K562 (cell line): ENCODE measurements around the gene OR4D2. TPM values are rescaled to one million over a fixed set of nuclear protein-coding genes. Genes with fewer than 3 reads are reported as not detected.

Experiments
- ATAC-seq: fragments of 200-7000 bp; cut with Tn5 transposase; 3 replicates; pipeline ENCODE4 v1.9.1; 2020; ENCODE audit warnings: moderate library complexity
- BruUV-seq: library from RNA; stranded (reverse); fragments of 400-500 nt; replicated peaks from 2 replicates; lab custom pipeline; 2021; lab: Mats Ljungman, UMichigan
- CTCF ChIA-PET: fragments of 300-600 bp; formaldehyde crosslinking; extraction: SDS; loops from one replicate; lab custom pipeline; 2021; ENCODE audit warnings: low intra/inter-chr PET ratio; lab: Yijun Ruan, JAX
- POLR2A ChIA-PET: fragments of 300-600, 350-650 bp; sonication (Branson Sonifier 250); formaldehyde crosslinking; extraction: SDS; loops from one replicate; lab custom pipeline; 2021; ENCODE audit warnings: antibody characterized with exemption, inconsistent platforms; lab: Yijun Ruan, JAX
- DNase-seq, 4 experiments: peaks; one replicate each; pipeline versions ENCODE4 v3.0.0 to v3.0.0-alpha.2; 2011 to 2018; ENCODE audit warnings: low spot score in 3 of 4, mixed read lengths in 3 of 4; ENCODE audit errors: extremely low read depth in 1 of 4
- FAIRE-seq: peaks from 2 replicates; lab custom pipeline; 2011; peaks lifted over from hg19 to GRCh38; lab: Jason Lieb, UNC
- H2AFZ ChIP-seq: 2 replicates; pipeline ENCODE4 v1.6.0; 2011; ENCODE audit warnings: low read depth, low read length, control low read depth, inconsistent platforms
- H3K27ac ChIP-seq: fragments of 200-600 bp; 3 replicates; pipeline ENCODE4 v1.8.0; 2011; ENCODE audit warnings: low read depth, mild to moderate bottlenecking, control low read depth, inconsistent platforms, low read length, moderate library complexity, mixed read lengths; ENCODE audit errors: extremely low read depth
- H3K27me3 ChIP-seq, 2 experiments: fragments of 300-600 bp in 1 of 2; 2 replicates in 1 of 2; 3 replicates in 1 of 2; pipeline versions ENCODE4 v1.6.0 to v1.8.0; 2011; ENCODE audit warnings: inconsistent platforms in 2 of 2, low read length in 2 of 2, mild to moderate bottlenecking in 1 of 2, mixed read lengths in 1 of 2, moderate library complexity in 1 of 2; ENCODE audit not compliant: control insufficient read depth in 2 of 2, insufficient read depth in 2 of 2
- H3K36me3 ChIP-seq: fragments of 300-600 bp; 3 replicates; pipeline ENCODE4 v1.8.0; 2011; ENCODE audit warnings: mild to moderate bottlenecking, low read length, inconsistent platforms; ENCODE audit not compliant: control insufficient read depth, insufficient read depth
- H3K4me1 ChIP-seq, 2 experiments: fragments of 200-600 bp in 1 of 2; replicated peaks in 1 of 2; 2 replicates in 1 of 2; 3 replicates in 1 of 2; pipeline versions ENCODE4 v1.5.1 to v1.8.0; 2011; ENCODE audit warnings: inconsistent platforms in 2 of 2, low read length in 2 of 2, mild to moderate bottlenecking in 1 of 2, mixed read lengths in 1 of 2, moderate library complexity in 1 of 2; ENCODE audit not compliant: control insufficient read depth in 2 of 2, insufficient read depth in 2 of 2
- H3K4me2 ChIP-seq: 2 replicates; pipeline ENCODE4 v1.6.1; 2011; ENCODE audit warnings: low read length, control low read depth, inconsistent platforms, mixed read lengths; ENCODE audit not compliant: insufficient read depth
- H3K4me3 ChIP-seq: fragments of 200-600 bp; sonication (generic), shearing (Covaris generic); 2 replicates; pipeline ENCODE4 v1.5.1; 2016; ENCODE audit warnings: control low read depth, inconsistent platforms
- H3K79me2 ChIP-seq: fragments of 200-600 bp; 3 replicates; pipeline ENCODE4 v1.8.0; 2011; ENCODE audit warnings: low read length, inconsistent platforms; ENCODE audit not compliant: control insufficient read depth, insufficient read depth
- H3K9ac ChIP-seq, 2 experiments: 2 replicates each; pipeline versions ENCODE4 v1.6.0 to v1.6.1; 2011; ENCODE audit warnings: low read depth in 2 of 2, low read length in 2 of 2, control low read depth in 1 of 2, inconsistent platforms in 1 of 2, mild to moderate bottlenecking in 1 of 2, mixed read lengths in 1 of 2; ENCODE audit not compliant: insufficient read depth in 1 of 2
- H3K9me1 ChIP-seq: one replicate; pipeline ENCODE4 v1.6.0; 2011; ENCODE audit warnings: inconsistent platforms, mild to moderate bottlenecking, low read length, moderate library complexity; ENCODE audit not compliant: control insufficient read depth, insufficient read depth
- H3K9me3 ChIP-seq: replicated peaks from 2 replicates; pipeline ENCODE4 v1.5.1; 2011; ENCODE audit warnings: low read depth, low read length, inconsistent platforms; ENCODE audit not compliant: control insufficient read depth, insufficient read depth
- H4K20me1 ChIP-seq: replicated peaks from 2 replicates; pipeline ENCODE4 v1.6.1; 2011; ENCODE audit warnings: low read length, inconsistent platforms, mixed read lengths; ENCODE audit not compliant: control insufficient read depth, insufficient read depth
- ASH1L ChIP-seq: fragments of 450-650 bp; IDR thresholded peaks from 2 replicates; pipeline ENCODE4 v1.6.1; 2018; ENCODE audit warnings: borderline replicate concordance, mild to moderate bottlenecking, low read depth; ENCODE audit not compliant: partially characterized antibody
- BRCA1 ChIP-seq, 2 experiments: fragments of 450-650 bp in 1 of 2; sonication (generic) in 1 of 2; formaldehyde crosslinking in 1 of 2; IDR thresholded peaks; 2 replicates each; pipeline versions ENCODE4 v1.5.0 to v1.6.1; 2017 to 2020; ENCODE audit warnings: mild to moderate bottlenecking in 1 of 2, missing genetic modification reagents in 1 of 2
- MNT ChIP-seq, 2 experiments: fragments of 450-650 bp; conservative IDR thresholded peaks; 2 replicates each; pipeline ENCODE4 v1.6.1; 2017; ENCODE audit warnings: mild to moderate bottlenecking in 2 of 2, moderate library complexity in 2 of 2
- NCOR1 ChIP-seq: fragments of 450-650 bp; IDR thresholded peaks from 2 replicates; pipeline ENCODE4 v1.6.1; 2016; ENCODE audit warnings: mild to moderate bottlenecking, moderate library complexity
- PTTG1 ChIP-seq: fragments of 450-650 bp; IDR thresholded peaks from 2 replicates; pipeline ENCODE4 v1.6.1; 2016; ENCODE audit warnings: low read depth, mild to moderate bottlenecking, missing genetic modification characterization, missing compliant biosample characterization
- TOE1 ChIP-seq, 2 experiments: fragments of 450-650 bp in 1 of 2; sonication (generic) in 1 of 2; formaldehyde crosslinking in 1 of 2; IDR thresholded peaks; 2 replicates each; pipeline versions ENCODE4 v1.7.1 to v1.8.0; 2016 to 2022; ENCODE audit warnings: borderline replicate concordance in 2 of 2, mild to moderate bottlenecking in 2 of 2, antibody characterized with exemption in 1 of 2, inconsistent platforms in 1 of 2, low read depth in 1 of 2, missing genetic modification reagents in 1 of 2, moderate library complexity in 1 of 2
- ZFX ChIP-seq: sonication (generic); formaldehyde crosslinking; IDR thresholded peaks from 2 replicates; pipeline ENCODE4 v1.8.0; 2022; ENCODE audit warnings: mild to moderate bottlenecking, missing genetic modification reagents, moderate library complexity
- ZNF41 ChIP-seq: fragments of 250-450 bp; sonication (Bioruptor Pico); conservative IDR thresholded peaks from 2 replicates; pipeline ENCODE4 v1.4.0; 2020; ENCODE audit warnings: mild to moderate bottlenecking
- ZNF780A ChIP-seq: fragments of 250-450 bp; sonication (Bioruptor Pico); IDR thresholded peaks from 2 replicates; pipeline ENCODE4 v1.5.0; 2021; ENCODE audit warnings: mild to moderate bottlenecking
- WGBS: fragments of 100-300 bp; shearing (Covaris generic); methylation state at CpG from one replicate; pipeline ENCODE4 v1.1.6; 2016; ENCODE audit warnings: low coverage, mixed read lengths; ENCODE audit not compliant: insufficient coverage; ENCODE audit errors: missing lambda C conversion rate; 5-methylcytosine and 5-hydroxymethylcytosine counted together
- in situ Hi-C: fragments of 300-500 bp; cut with MboI; formaldehyde crosslinking; loops from 4 replicates; pipeline ENCODE4 v1.15.0; 2018; ENCODE audit warnings: inconsistent platforms, mixed read lengths
- intact Hi-C: fragments of 100-400 bp; cut with micrococcal nuclease; formaldehyde crosslinking; loops from 2 replicates; pipeline ENCODE4 v1.14.2; 2022
- polyA plus RNA-seq, 8 experiments: library from polyadenylated mRNA; depleted of rRNA in 4 of 8; stranded (reverse) in 5 of 8; unstranded in 3 of 8; fragments of >200 nt; fragmentation: Nextera tagmentation in 2 of 8; fragmentation: Illumina TruSeq in 1 of 8; extraction: Ambion mirVana in 2 of 8; extraction: Trizol in 1 of 8; gene quantifications; 2 replicates each; pipeline versions ENCODE4 v1.2.1 to v1.2.3, GENCODE V29; 2011 to 2014; ENCODE audit warnings: inconsistent platforms in 1 of 8, missing spikeins in 1 of 8
- total RNA-seq, 7 experiments: library from RNA; depleted of rRNA in 6 of 7; stranded (reverse); fragments of >200 nt in 6 of 7; fragmentation: Illumina TruSeq in 2 of 7; extraction: Trizol in 2 of 7; gene quantifications; 2 replicates each; pipeline versions ENCODE4 v1.2.1 to v1.2.3, GENCODE V29; 2011 to 2021; ENCODE audit warnings: low replicate concordance in 1 of 7
- TF ChIP-seq, protein P1 (sequence below): fragments of 250-450 bp; sonication (Bioruptor Pico); IDR thresholded peaks from 2 replicates; pipeline ENCODE4 v1.4.0; 2020; ENCODE audit warnings: borderline replicate concordance
- TF ChIP-seq, protein P2 (sequence below): fragments of 200-800 bp; sonication (Bioruptor generic); IDR thresholded peaks from 2 replicates; pipeline ENCODE4 v1.6.1; 2017; ENCODE audit warnings: missing genetic modification characterization, missing compliant biosample characterization

OR4D2 gene
- total and polyA plus RNA-seq, 9 of the 15 experiments (the other 6 are each of a cell fraction or from before 2014, with no cell fraction given): not detected

DNA sequence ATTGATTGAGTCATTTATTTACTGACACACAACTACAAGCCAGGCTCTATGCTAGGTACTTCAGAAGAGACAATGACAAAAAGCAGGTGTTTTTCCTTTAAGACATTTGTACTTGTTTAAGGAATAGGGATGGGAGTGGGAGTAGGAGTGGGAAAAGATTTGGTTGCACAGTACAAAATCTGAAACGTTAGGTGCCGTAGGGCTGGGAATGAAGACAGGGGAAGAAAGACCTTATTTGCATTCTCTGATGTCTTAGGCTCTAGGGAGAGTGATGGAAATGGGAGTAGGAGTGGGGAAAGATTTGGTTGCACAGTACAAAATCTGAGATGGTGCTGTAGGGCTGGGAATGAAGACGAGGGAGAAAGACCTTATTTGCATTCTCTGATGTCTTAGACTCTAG is 47.3 kb upstream of the OR4D2 start:
- no peak for ATAC-seq
- ChIA-PET POLR2A (interaction anchor here (1.0 kb wide), 1 partner anchor 70 kb away, joined by 3 read pairs; no protein-coding TSS in a partner anchor), CTCF (interaction anchor here (0.5 kb wide), 1 partner anchor 370 kb away, joined by 4 read pairs; no protein-coding TSS in a partner anchor)
- Histone ChIP-seq H3K4me1 (no peaks in the 10 kb centered on the region), H3K4me3 (no peak overlapping the region), H3K27me3 (peaks cover 4 to 14% of the 10 kb centered on the region in 2 experiments; a peak in 3 of 5 replicates), H3K4me2 (no peak overlapping the region), H4K20me1 (0 out of 2 replicates have a peak, but pooled peaks cover 3% of the 10 kb centered on the region), H3K9me3 (no peaks in the 10 kb centered on the region), H3K36me3 (no peaks in the 10 kb centered on the region), H3K27ac (no peak overlapping the region), H3K9ac (no peak overlapping the region), H2AFZ (no peak overlapping the region), H3K9me1 (no peaks in the 10 kb centered on the region), H3K79me2 (no peaks in the 10 kb centered on the region)
- BruUV-seq: no TSS peak
- intact Hi-C loops: loop anchor here (10.0 kb wide), 2 partner anchors 225 to 985 kb away; no protein-coding TSS in a partner anchor
- 0% methylated on average over 3 of the region's 3 CpGs for WGBS
- in situ Hi-C loops: loop anchor here (5.0 to 25.0 kb wide), 2 partner anchors 262 to 982 kb away; no protein-coding TSS in a partner anchor
- no peak for DNase-seq
- TF ChIP-seq, protein P1, sequence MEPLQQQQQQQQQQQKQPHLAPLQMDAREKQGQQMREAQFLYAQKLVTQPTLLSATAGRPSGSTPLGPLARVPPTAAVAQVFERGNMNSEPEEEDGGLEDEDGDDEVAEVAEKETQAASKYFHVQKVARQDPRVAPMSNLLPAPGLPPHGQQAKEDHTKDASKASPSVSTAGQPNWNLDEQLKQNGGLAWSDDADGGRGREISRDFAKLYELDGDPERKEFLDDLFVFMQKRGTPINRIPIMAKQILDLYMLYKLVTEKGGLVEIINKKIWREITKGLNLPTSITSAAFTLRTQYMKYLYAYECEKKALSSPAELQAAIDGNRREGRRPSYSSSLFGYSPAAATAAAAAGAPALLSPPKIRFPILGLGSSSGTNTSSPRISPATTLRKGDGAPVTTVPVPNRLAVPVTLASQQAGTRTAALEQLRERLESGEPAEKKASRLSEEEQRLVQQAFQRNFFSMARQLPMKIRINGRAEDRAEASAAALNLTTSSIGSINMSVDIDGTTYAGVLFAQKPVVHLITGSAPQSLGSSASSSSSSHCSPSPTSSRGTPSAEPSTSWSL (CRISPR knock-in tag): no peak
- no peak for TF ChIP-seq NCOR1
- TF ChIP-seq, protein P2, sequence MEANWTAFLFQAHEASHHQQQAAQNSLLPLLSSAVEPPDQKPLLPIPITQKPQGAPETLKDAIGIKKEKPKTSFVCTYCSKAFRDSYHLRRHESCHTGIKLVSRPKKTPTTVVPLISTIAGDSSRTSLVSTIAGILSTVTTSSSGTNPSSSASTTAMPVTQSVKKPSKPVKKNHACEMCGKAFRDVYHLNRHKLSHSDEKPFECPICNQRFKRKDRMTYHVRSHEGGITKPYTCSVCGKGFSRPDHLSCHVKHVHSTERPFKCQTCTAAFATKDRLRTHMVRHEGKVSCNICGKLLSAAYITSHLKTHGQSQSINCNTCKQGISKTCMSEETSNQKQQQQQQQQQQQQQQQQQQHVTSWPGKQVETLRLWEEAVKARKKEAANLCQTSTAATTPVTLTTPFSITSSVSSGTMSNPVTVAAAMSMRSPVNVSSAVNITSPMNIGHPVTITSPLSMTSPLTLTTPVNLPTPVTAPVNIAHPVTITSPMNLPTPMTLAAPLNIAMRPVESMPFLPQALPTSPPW (CRISPR knock-in tag): no peak
- TF ChIP-seq ZFX: no peak
- no peak for TF ChIP-seq ASH1L
- TF ChIP-seq PTTG1: no peak
- no peak for TF ChIP-seq BRCA1 (IDR thresholded peaks at IDR 0.05)
- TF ChIP-seq BRCA1 (CRISPR knock-in tag; IDR thresholded peaks at IDR 0.05): no peak
- no peak for TF ChIP-seq TOE1 (IDR thresholded peaks at IDR 0.05; ENCODE audit: borderline replicate concordance)
- TF ChIP-seq TOE1 (CRISPR knock-in tag; IDR thresholded peaks at IDR 0.05; ENCODE audit: borderline replicate concordance, low read depth): no peak
- TF ChIP-seq ZNF780A (CRISPR knock-in tag): no peak
- no peak for TF ChIP-seq ZNF41 (CRISPR knock-in tag)
- TF ChIP-seq MNT (conservative IDR thresholded peaks at IDR 0.05): no peak
- FAIRE-seq: no peak
